ENCODE results near the gene SUN2. TPM values are rescaled to one million over a fixed set of nuclear protein-coding genes. Genes with fewer than 3 reads are reported as not detected.

The SUN2 gene
- total and polyA plus RNA-seq, 2 of the 8 experiments (the other 6 are each of a cell fraction or from before 2014, with no cell fraction given) = 5.1 to 10.5 TPM

DNA sequence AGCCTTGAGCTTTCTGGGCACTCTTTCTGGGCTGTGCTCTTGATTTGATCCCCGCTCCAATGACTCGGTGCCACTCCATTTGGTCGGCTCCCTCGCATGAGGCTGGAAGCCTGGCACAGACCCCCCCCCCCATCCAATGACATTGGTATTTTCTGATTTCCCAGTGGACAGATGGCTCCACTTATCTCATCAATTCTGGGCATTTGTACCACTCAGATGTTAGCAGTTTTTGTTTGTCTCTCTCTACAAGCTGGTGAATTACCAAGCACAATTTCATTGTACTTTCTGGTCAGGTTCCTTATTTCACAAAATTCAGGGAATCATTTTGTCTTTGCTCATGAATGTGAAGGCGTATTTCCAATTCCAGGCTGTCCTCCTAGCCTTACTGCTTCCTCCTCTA, 29.1 kb upstream of the SUN2 start:
- Histone ChIP-seq H3K27ac (ENCODE audit: low read depth, low read length) (no peak overlapping the region), H3K23ac (ENCODE audit: insufficient read length) (no peak overlapping the region), H3K9me3 (ENCODE audit: insufficient read depth in 2 of 2, low read depth in 1 of 2, low read length in 1 of 2) (no peaks in the 10 kb centered on the region), H2BK20ac (ENCODE audit: low read length) (no peak overlapping the region), H3K36me3 (ENCODE audit: control insufficient read depth in 2 of 4, insufficient read depth in 4 of 4, low read length in 3 of 4) (no peaks in the 10 kb centered on the region), H2AK5ac (ENCODE audit: low read depth, low read length) (no peak overlapping the region), H3K4ac (replicated peaks; ENCODE audit: insufficient read length, low read depth, low read length) (no peak overlapping the region), H3K4me3 (ENCODE audit: extremely low read depth in 1 of 4, insufficient read depth in 2 of 4, low read depth in 3 of 4, low read length in 4 of 4) (no peak overlapping the region), H3K9ac (replicated peaks in 1 of 4; ENCODE audit: extremely low read depth in 1 of 4, low read depth in 3 of 4, low read length in 3 of 4) (no peak overlapping the region), H3K23me2 (ENCODE audit: low read depth, low read length) (no peaks in the 10 kb centered on the region), H3K4me1 (replicated peaks in 1 of 4; ENCODE audit: control insufficient read depth in 3 of 4, insufficient read depth in 4 of 4, low read length in 3 of 4) (peaks cover 0 to 4% (median 1%) of the 10 kb centered on the region in 4 experiments; a peak in 2 of 7 replicates), H3K79me1 (ENCODE audit: low read depth, low read length) (peaks cover 2% of the 10 kb centered on the region; the same call in 1 of the 2 replicates), H3K56ac (replicated peaks; ENCODE audit: insufficient read length, low read depth, low read length) (no peak overlapping the region), H2BK15ac (ENCODE audit: low read length) (no peak overlapping the region), H2BK12ac (ENCODE audit: low read depth, low read length) (no peak overlapping the region), H3K27me3 (replicated peaks in 1 of 4; ENCODE audit: control insufficient read depth in 3 of 4, extremely low read depth in 1 of 4, insufficient read depth in 3 of 4, low read length in 3 of 4) (no peaks in the 10 kb centered on the region; a peak in 1 of 7 replicates), H4K91ac (replicated peaks; ENCODE audit: insufficient read length, low read length) (no peak overlapping the region), H2AFZ (ENCODE audit: low read length) (no peak overlapping the region), H4K8ac (ENCODE audit: extremely low read depth, insufficient read depth, low read length) (no peak overlapping the region), H3K79me2 (ENCODE audit: control insufficient read depth in 1 of 2, insufficient read depth in 2 of 2, low read length in 2 of 2) (no peaks in the 10 kb centered on the region), H2BK5ac (ENCODE audit: low read depth, low read length) (no peak overlapping the region), H2BK120ac (replicated peaks; ENCODE audit: low read depth, low read length) (no peak overlapping the region), H3K18ac (ENCODE audit: extremely low read depth, low read length) (no peak overlapping the region), H3K4me2 (ENCODE audit: insufficient read depth in 1 of 2, low read depth in 2 of 2, low read length in 2 of 2) (no peak overlapping the region), H4K20me1 (replicated peaks in 1 of 2; ENCODE audit: control insufficient read depth in 1 of 2, insufficient read depth in 2 of 2, low read length in 2 of 2) (peaks cover 0 to 3% of the 10 kb centered on the region in 2 experiments), H3K14ac (ENCODE audit: insufficient read length) (no peak overlapping the region), H4K5ac (ENCODE audit: insufficient read length, low read depth, low read length) (no peak overlapping the region)
- DNase-seq (ENCODE audit: low read depth in 1 of 2, low spot score in 2 of 2) = no peak
- 89% methylated on average over 5 of the region's 5 CpGs; no CpG with 5 or more reads in 1 of the 2 experiments for WGBS, 2 experiments (ENCODE audit: extremely low coverage in 1 of 2, insufficient coverage in 1 of 2, insufficient read length in 1 of 2, insufficient replicate concordance in 2 of 2, low coverage in 1 of 2, low lambda C conversion rate in 2 of 2, missing lambda C conversion rate in 1 of 2)
- no peak for FAIRE-seq
- ChIA-PET CTCF (ENCODE audit: partially characterized antibody) (interaction anchor here (0.6 to 6.9 kb wide), 4 partner anchors 17 to 501 kb away, joined by 3 to 75 read pairs (median 4); no protein-coding TSS in a partner anchor), POLR2A (ENCODE audit: partially characterized antibody) (interaction anchor here (0.7 to 1.5 kb wide), 3 partner anchors 9 to 52 kb away, joined by 3 read pairs; no protein-coding TSS in a partner anchor)
- no peak for TF ChIP-seq GTF2F1 (IDR thresholded peaks at IDR 0.05; ENCODE audit: borderline replicate concordance, low read depth, low read length)
- no peak for TF ChIP-seq TBP (IDR thresholded peaks at IDR 0.05; ENCODE audit: low read depth, low read length)
- TF ChIP-seq HDAC2 (IDR thresholded peaks at IDR 0.05; ENCODE audit: borderline replicate concordance in 1 of 2, low read depth in 2 of 2, low read length in 2 of 2) = no peak
- TF ChIP-seq CBX8 (IDR thresholded peaks at IDR 0.05; ENCODE audit: borderline replicate concordance, low read depth, low read length) = no peak
- no peak for TF ChIP-seq EP300 (IDR thresholded peaks at IDR 0.05; ENCODE audit: borderline replicate concordance in 1 of 2, low read depth in 2 of 2, low read length in 2 of 2)
- TF ChIP-seq CHD2 (IDR thresholded peaks at IDR 0.05; ENCODE audit: low read length) = no peak
- no peak for TF ChIP-seq SIN3A (conservative IDR thresholded peaks at IDR 0.05 in 1 of 2, IDR thresholded peaks at IDR 0.05 in 1 of 2; ENCODE audit: low read depth in 1 of 2, low read length in 2 of 2)
- TF ChIP-seq SP1 (IDR thresholded peaks at IDR 0.05; ENCODE audit: low read depth, low read length) = no peak
- no peak for TF ChIP-seq CHD1 (IDR thresholded peaks at IDR 0.05; ENCODE audit: low read depth, low read length)
- TF ChIP-seq, protein P1, sequence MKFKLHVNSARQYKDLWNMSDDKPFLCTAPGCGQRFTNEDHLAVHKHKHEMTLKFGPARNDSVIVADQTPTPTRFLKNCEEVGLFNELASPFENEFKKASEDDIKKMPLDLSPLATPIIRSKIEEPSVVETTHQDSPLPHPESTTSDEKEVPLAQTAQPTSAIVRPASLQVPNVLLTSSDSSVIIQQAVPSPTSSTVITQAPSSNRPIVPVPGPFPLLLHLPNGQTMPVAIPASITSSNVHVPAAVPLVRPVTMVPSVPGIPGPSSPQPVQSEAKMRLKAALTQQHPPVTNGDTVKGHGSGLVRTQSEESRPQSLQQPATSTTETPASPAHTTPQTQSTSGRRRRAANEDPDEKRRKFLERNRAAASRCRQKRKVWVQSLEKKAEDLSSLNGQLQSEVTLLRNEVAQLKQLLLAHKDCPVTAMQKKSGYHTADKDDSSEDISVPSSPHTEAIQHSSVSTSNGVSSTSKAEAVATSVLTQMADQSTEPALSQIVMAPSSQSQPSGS (IDR thresholded peaks at IDR 0.05; ENCODE audit: low read length) = no peak
- no peak for TF ChIP-seq RNF2 (IDR thresholded peaks at IDR 0.05; ENCODE audit: borderline replicate concordance, low read depth, low read length, missing control alignments, poor library complexity, severe bottlenecking)
